HEK293T (cell line): Measurements from ENCODE around the gene CCM2.

Source experiments
- ARNT ChIP-seq: fragments of 450-650 bp; IDR thresholded peaks from 2 replicates; pipeline ENCODE4 v1.6.1; 2017; ENCODE audit warnings: mild to moderate bottlenecking
- FOXK2 ChIP-seq: fragments of 450-650 bp; IDR thresholded peaks from 2 replicates; pipeline ENCODE4 v1.6.1; 2016; ENCODE audit warnings: mild to moderate bottlenecking
- SUZ12 ChIP-seq: fragments of 450-650 bp; IDR thresholded peaks from 2 replicates; pipeline ENCODE4 v1.6.1; 2016; ENCODE audit warnings: mild to moderate bottlenecking

DNA sequence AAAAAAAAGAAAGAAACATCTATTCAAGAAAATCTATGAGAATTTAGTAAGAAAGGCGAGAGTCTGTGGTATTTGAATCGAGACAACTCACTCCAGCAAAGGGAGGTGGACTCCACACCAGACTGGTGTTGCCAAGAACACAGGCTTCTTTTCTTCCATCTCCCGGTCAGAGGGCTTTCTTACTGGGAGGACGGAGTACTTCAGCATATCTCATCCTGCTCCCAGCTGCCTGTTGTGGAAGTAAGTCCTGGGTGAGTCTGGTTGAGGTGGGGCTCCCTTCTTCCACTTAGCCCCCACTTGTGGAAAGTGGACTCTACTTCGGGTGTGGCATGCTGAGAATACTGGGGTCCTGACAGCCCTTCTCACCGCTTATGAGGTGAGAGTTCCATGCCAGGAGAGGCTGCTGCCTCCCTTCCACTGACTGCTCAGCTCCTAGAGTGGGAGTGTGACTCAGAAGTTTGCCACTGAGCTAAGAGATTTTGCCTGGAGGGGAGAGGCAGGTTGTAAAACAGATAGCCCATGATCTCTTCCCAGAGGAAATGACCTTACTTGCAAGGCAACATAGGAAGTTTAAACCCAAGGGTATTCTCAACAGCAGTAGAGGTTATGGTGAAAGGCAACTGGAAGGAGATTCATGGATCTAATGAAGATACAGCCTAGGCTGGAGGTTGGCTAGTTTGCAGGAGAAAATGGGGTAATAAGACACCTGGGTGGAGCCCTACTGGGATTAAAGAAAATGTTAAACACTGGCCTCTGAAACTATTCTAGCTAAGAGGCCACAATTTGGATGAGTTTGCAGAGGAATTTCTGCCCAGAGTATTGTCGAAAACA, 92.3 kb downstream of the CCM2 start:
- TF ChIP-seq SUZ12 (no peak), ARNT (no peak), FOXK2 (no peak)
